ENCODE results near the gene TARBP2.
"Not testable (repeated sequence)": the region's sequence is repeated elsewhere in the genome, so short reads cannot be mapped to it uniquely, and the experiment has no call there.

TARBP2 gene

GRCh38 chr12:53464685-53465418 is 36.2 kb upstream of the TARBP2 start:
- DNase-seq (ENCODE audit: insufficient read length, low spot score) (no peak), FAIRE-seq (no peak)

GRCh38 chr12:53465679-53466078 is 35.4 kb upstream of the TARBP2 start:
- TF ChIP-seq POLR2A (IDR thresholded peaks at IDR 0.05; ENCODE audit: low read depth, low read length): no peak
- FAIRE-seq: no peak

More at GRCh38 chr12:53464685-53465418, 36.2 kb upstream of the TARBP2 start:
- no peak for TF ChIP-seq POLR2A (IDR thresholded peaks at IDR 0.05; ENCODE audit: low read depth, low read length)

DNA sequence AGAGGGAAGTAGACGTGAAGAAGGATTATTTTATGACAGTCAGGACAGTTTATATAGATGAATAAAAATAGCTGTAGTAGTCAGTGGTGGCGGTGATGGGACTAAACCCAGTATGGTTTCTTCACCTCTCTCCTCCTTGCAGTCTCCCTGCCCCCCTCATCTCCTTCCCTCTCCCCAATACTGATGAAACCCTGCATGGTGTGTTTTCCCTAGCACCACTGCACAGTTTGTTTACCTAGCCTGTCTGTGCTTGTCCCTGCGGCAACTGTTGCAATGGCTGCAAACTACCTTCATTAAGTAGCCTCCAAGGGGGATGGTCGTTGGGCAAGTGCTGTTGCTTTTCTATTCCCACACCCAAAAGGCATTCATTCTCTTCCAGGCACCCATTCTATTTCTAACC is 34.4 kb upstream of the TARBP2 start:
- DNase-seq (ENCODE audit: insufficient read length, low spot score) (no peak), FAIRE-seq (no peak)
- no peak for TF ChIP-seq POLR2A (IDR thresholded peaks at IDR 0.05; ENCODE audit: low read depth, low read length)

More at GRCh38 chr12:53465679-53466078, 35.4 kb upstream of the TARBP2 start:
- no peak for DNase-seq (ENCODE audit: insufficient read length, low spot score)

GRCh38 chr12:53467082-53467481 is 34.0 kb upstream of the TARBP2 start:
- FAIRE-seq (no peak), DNase-seq (ENCODE audit: insufficient read length, low spot score) (no peak)
- no peak for TF ChIP-seq POLR2A (IDR thresholded peaks at IDR 0.05; ENCODE audit: low read depth, low read length)

- DNase-seq (ENCODE audit: insufficient read length, low spot score) (no peak), FAIRE-seq (no peak)
- TF ChIP-seq POLR2A (IDR thresholded peaks at IDR 0.05; ENCODE audit: low read depth, low read length): no peak
These were observed 33.2 kb upstream of the TARBP2 start for GRCh38 chr12:53467880-53468279.

DNA sequence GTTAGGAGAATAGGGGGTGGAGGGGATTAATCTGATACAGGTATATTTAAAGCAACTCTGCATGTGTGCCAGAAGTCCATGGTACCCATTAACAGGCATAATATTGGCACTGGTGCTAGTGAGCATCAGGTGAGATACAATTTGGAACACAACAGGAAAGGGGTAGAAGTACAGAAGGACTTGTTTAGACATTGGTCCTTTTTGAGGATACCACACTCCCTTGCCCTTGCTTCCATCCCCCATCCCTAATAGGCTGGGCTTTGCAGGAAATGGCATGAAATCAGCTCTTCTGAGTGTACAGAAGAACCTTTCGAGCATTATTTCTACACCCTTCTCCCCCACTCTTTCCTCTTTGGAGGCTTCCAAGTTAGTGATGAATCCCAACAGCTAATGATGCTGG is 32.8 kb upstream of the TARBP2 start:
- DNase-seq (ENCODE audit: insufficient read length, low spot score) (no peak), FAIRE-seq (no peak)
- no peak for TF ChIP-seq POLR2A (IDR thresholded peaks at IDR 0.05; ENCODE audit: low read depth, low read length)

DNA sequence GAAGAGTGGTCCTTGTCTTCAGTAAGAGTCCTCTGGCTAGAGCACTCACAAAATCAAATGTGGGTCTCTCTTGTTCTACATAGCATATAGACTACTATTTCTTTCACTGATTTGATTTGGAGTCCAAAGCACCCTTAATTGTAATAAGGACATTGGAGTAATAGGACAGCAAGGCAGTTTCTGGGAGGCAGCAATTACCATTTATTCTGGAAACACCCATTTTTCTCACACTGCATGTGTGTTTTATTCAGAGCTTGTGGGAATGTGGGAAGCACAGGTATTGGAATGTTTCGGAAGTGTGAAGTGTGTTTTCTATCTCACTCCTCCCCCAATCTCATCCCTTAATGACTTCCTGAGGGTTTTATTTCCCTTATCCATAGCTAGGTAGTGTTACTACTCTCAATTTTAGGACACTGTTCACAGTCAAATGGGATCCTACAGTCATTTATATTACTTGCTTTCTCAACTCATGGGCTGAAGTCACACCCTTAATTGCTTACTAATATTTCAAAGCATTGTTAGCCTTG is 29.0 kb upstream of the TARBP2 start:
- no peak for DNase-seq (ENCODE audit: insufficient read length, low spot score)
- TF ChIP-seq POLR2A (IDR thresholded peaks at IDR 0.05; ENCODE audit: low read depth, low read length): no peak
- FAIRE-seq: no peak

DNA sequence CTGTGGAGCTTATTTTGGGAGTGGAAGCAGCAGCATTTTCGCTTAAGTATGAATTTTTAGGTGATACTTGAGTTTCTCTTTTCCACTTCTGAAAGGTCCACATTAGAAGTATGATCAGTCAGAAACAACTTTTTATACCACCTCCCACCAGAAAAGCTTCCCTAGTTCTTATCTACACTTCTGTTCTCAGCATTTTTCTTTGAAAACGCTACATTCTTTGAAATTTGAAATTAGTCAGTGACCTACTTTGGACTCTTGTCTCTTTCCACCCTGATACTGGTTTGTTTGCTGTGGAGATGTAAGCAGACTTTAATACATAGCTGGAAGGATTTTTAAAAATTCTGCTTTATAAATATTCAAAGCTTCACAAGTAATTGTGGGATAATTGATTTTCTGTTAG is 27.0 kb upstream of the TARBP2 start:
- no peak for TF ChIP-seq POLR2A (IDR thresholded peaks at IDR 0.05; ENCODE audit: low read depth, low read length)
- FAIRE-seq: no peak

GRCh38 chr12:53474819-53475218 is 26.3 kb upstream of the TARBP2 start:
- no peak for TF ChIP-seq POLR2A (IDR thresholded peaks at IDR 0.05; ENCODE audit: low read depth, low read length)
- no peak for FAIRE-seq
- no peak for DNase-seq (ENCODE audit: insufficient read length, low spot score)

More for the DNA sequence above, 27.0 kb upstream of the TARBP2 start:
- no peak for DNase-seq (ENCODE audit: insufficient read length, low spot score)

DNA sequence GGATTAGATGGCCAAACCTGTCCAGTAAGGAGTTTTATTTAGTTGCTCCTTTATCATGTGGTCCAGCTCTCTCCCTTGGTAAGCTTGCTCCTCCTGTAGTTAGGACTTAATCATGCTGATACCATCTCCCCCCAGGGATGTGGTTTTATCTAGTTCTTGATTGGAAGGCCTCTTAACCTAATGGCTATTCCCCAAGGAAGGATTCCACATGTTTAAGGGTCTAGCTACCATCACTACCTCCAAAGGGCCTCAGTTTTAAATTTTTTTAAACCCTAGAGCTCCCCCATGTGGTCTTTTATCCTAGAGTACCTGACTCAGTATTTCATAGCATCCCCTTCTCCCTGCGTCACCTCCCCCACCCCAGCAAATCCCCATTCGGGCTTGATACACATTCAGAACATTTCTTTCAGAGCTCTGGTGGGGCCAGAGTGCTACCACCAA is 24.3 kb upstream of the TARBP2 start:
- no peak for FAIRE-seq
- no peak for DNase-seq (ENCODE audit: insufficient read length, low spot score)
- no peak for TF ChIP-seq POLR2A (IDR thresholded peaks at IDR 0.05; ENCODE audit: low read depth, low read length)

DNA sequence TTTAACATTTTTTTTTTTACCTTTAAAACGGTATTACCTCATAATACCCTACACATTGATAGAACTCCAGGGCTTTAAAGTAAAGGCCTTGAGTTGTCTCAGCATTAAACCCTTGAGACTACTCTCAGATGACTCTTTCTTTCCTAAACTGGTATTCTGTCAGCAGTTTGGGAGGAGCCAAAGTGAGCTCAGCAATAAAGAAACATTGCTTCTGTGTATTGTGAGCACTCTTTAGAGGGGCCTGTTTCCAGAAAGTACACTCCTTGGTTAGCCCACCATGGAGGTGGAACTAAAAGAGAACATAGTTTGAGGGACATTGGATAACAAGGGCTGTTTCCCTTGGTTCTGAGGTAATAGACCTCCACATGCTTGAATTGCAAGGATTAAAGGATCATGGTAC is 22.2 kb upstream of the TARBP2 start:
- TF ChIP-seq POLR2A (IDR thresholded peaks at IDR 0.05; ENCODE audit: low read depth, low read length): no peak
- FAIRE-seq (no peak), DNase-seq (ENCODE audit: insufficient read length, low spot score) (no peak)

GRCh38 chr12:53479331-53479730 is 21.8 kb upstream of the TARBP2 start:
- FAIRE-seq (no peak), DNase-seq (ENCODE audit: insufficient read length, low spot score) (no peak)
- no peak for TF ChIP-seq POLR2A (IDR thresholded peaks at IDR 0.05; ENCODE audit: low read depth, low read length)

GRCh38 chr12:53480491-53481442 is 20.3 kb upstream of the TARBP2 start:
- FAIRE-seq (no peak), DNase-seq (ENCODE audit: insufficient read length, low spot score) (no peak)
- no peak for TF ChIP-seq POLR2A (IDR thresholded peaks at IDR 0.05; ENCODE audit: low read depth, low read length)

DNA sequence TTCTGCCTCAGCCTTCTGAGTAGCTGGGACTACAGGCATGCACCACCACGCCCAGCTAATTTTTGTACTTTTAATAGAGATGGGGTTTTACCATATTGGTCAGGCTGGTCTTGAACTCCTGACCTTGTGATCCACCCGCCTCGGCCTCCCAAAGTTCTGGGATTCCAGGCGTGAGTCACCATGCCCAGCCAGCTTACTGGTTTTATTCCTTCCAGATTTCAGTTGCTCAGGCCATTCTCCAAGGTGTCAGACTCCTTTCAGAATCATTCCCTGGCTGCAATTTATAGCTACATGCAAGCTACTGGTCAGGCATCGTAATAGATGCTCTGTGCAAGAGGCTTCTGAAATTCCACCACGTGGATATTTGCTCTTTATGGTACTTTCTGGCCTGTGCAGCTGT is 19.6 kb upstream of the TARBP2 start:
- DNase-seq (ENCODE audit: insufficient read length, low spot score); FAIRE-seq: not testable (repeated sequence)

Data from H54 (cell line).